HG03103 (cell line): ENCODE data around the gene SELENOK.
A peak's percentile ranks its signal among the peaks of the same experiment; 100 is the strongest.

Experiments used
- ATAC-seq: cut with Tn5 transposase; IDR thresholded peaks from one replicate; pipeline ENCODE4 v1.9.1; 2021; ENCODE audit warnings: low read depth; ENCODE audit not compliant: unreplicated experiment

Gene SELENOK

GRCh38 chr3:53885239-53885638 lies 6.4 kb downstream of the SELENOK start:
- no peak for ATAC-seq

GRCh38 chr3:53884623-53885022 lies 7.0 kb downstream of the SELENOK start:
- ATAC-seq, result no peak

GRCh38 chr3:53883008-53883407 lies 8.7 kb downstream of the SELENOK start:
- no peak for ATAC-seq

GRCh38 chr3:53881691-53882593 lies 9.7 kb downstream of the SELENOK start, which contains the start of gene ACTR8:
TSS of gene ACTR8 (minus strand) at chr3:53882152. CDS start at chr3:53882101, 51 bp downstream.
- ATAC-seq, result peak; percentile 84

GRCh38 chr3:53880396-53881345 lies 11.0 kb downstream of the SELENOK start:
- no peak for ATAC-seq

- ATAC-seq, result no peak
These were observed 25.7 kb downstream of the SELENOK start for GRCh38 chr3:53865732-53866499.

- ATAC-seq, result no peak
These were observed 28.5 kb downstream of the SELENOK start for GRCh38 chr3:53863145-53863544.

- ATAC-seq, result no peak
These were observed 29.4 kb downstream of the SELENOK start for GRCh38 chr3:53862241-53862640.

GRCh38 chr3:53860196-53860595 lies 31.5 kb downstream of the SELENOK start:
- no peak for ATAC-seq

GRCh38 chr3:53859178-53859577 lies 32.5 kb downstream of the SELENOK start:
- ATAC-seq, result no peak

GRCh38 chr3:53858096-53858741 lies 33.4 kb downstream of the SELENOK start:
- ATAC-seq, result no peak

GRCh38 chr3:53856964-53857363 lies 34.7 kb downstream of the SELENOK start:
- ATAC-seq, result no peak

- ATAC-seq, result no peak
These were observed 40.8 kb downstream of the SELENOK start for GRCh38 chr3:53850895-53851294.

GRCh38 chr3:53849916-53850315 lies 41.7 kb downstream of the SELENOK start:
- ATAC-seq, result no peak

GRCh38 chr3:53846851-53847155 lies 44.9 kb downstream of the SELENOK start:
- ATAC-seq, result no peak

- peak; percentile 47 for ATAC-seq
These were observed 45.4 kb downstream of the SELENOK start, which contains the start of the genes CHDH and IL17RB for GRCh38 chr3:53846134-53846850. TSS of gene CHDH (minus strand) at chr3:53846419. CDS start at chr3:53824008, 22,411 bp downstream. TSS of gene IL17RB (plus strand) at chr3:53846568. CDS start at chr3:53846589, 21 bp downstream.

- no peak for ATAC-seq
These were observed 45.9 kb downstream of the SELENOK start for GRCh38 chr3:53845881-53846133.

GRCh38 chr3:53845103-53845880 lies 46.4 kb downstream of the SELENOK start:
- ATAC-seq, result peak; percentile 13
